Activated gamma-delta T cell treated with Interleukin-2 at 50 U/mL for 16 hours (primary cell): ENCODE results near the gene LCTL.
"Not testable (repeated sequence)": the region's sequence is repeated elsewhere in the genome, so short reads cannot be mapped to it uniquely, and the experiment has no call there.

ENCODE experiments used
- DNase-seq: peaks from one replicate; pipeline ENCODE4 v3.0.0-alpha.2; 2020

The LCTL gene

DNA sequence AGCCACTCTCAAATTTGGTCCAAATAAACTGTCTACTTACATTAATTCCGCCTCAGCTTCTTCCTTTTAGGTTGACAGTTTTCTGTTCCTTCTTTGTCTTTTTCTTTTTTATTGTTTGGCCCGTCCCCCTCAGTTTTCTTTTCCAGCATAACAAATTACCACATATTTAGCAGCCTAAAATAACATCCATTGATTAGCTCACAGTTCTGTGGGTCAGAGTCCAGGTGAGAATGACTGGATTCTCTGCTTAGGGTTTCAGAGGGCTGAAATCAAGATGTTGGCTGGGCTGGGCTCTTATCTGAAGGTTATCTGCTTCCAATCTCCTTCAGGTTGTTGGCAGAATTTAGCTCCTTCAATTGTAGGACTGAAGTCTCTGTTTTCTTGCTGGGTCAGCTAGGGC lies 24.6 kb upstream of the LCTL start:
- no peak for DNase-seq

DNA sequence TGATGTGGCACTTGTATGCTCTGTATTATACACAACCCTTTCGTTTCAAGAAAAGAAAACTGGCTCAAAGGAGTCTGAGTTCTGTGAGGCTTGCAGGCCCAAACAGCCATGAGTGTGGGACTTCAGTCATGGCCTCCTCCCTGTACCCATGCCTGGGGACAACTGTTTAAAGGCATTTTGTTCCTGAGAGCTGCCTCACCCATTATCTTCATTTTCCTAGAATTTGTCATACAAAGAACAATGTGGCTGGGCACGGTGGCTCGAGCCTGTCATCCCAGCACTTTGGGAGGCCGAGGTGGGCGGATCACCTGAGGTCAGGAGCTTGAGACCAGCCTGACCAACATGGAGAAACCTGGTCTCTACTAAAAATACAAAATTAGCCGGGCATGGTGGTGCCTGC lies 23.6 kb upstream of the LCTL start:
- DNase-seq: not testable (repeated sequence)

DNA sequence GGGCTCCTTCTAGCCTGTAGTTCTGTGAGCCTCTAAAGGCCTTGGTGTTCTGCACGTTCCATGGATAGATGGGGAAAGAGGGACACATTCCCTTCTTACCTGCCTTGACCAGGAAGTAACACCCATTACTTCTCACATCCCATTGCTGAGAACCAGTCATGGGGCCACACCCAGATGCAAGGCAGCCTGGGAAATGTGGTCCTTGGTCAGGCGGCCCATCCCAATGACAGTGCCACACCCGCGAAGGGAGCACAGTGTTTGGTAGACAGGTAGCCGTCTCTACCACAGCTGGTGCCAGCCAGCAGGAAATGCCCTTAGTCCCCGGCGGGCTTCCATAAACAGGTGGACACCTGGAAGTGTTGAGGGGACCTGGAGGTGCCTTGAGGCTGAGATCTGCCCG lies 23.2 kb upstream of the LCTL start:
- no peak for DNase-seq

DNA sequence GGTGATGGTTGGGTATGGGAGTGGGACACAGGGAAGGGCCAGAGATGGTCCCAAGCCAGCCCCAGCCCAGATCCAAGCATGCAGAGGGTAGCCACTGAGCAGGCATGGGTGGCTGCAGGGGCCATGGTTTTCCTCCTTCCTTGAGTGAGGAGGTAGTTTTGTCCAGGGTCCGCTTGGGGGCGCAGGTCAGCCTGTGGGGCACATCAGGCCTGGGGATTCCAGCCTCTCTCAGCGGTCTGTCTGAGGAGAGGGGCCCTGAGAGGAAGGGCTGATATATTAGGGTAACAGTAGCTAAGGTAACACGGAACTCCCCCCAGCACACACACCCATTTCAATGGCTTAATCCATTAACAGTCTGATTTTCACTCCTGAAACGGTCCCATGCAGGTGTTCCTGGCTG lies 22.7 kb upstream of the LCTL start:
- no peak for DNase-seq

DNA sequence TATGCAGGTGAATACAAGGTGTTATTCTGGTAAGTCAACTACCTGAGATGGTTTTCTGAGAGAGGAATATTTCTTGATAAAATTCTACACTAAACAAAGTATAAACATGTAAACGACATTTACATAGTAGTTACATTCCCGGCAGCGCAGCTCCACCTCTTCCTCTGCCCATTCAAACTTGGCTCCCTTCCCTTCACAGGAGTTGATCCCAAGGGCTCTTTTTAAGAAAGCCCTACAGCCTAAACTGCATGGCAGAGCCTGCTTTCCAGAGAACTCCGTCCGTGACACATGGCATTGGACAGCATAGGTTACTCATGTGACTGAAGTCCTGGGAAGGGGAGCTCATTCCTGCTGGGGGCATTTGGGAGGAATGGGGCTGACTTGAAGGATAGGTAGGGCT lies 22.0 kb upstream of the LCTL start:
- no peak for DNase-seq

DNA sequence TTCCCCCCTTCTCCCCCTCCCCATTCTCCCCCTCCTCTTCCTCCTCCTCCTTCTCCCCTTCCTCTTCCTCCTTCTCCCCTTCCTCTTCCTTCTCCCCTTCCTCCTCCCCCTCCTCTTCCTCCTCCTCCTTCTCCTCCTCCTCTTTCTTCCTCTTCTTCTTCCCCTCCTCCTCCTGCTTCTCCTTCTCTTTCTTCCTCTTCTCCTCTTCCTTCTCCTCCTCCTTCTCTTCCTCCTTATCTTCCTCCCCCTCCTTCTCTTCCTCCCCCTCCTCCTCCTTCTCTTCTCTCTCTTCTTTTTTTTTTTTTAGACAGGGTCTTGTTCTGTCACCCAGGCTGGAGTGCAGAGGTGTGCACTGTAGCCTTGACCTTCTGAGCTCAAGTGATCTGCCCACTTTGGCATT lies 21.2 kb upstream of the LCTL start:
- DNase-seq: no peak

DNA sequence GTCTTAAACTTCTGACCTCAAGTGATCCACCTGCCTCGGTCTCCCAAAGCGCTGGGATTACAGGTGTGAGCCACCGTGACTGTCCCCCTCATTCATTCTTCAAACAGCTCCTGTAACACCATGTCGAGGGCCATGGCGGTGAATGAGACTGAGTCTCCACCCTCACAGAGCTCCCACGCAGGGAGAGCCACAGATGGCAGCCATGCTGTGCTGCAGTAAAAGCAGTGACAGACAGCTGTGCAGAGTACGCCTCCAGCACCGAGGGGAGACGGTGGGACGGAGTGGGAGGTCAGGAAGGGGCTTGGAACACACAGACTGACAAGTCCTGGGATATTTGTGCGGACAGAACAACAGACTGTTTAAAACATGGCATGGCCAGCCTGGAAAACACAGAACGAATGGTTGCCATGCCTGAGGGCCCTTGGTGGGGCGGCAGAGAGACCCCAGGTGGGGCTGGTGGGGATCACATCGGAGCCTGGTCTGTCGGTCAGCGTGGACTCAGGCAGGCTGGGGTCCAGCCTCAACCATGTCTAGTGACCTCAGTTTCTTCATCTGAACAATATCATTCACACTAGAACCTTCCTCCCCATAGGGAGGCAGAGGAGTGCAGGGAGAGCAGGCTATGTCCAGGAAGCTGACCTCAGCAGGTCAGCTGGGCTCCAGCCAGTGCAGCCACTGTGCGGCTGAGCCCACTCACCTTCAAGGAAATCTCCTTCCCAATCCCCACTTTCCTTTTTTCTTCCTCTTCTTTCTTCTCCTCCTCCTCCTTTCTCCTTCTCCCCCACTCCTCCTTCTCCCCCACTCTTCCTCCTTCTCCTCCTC lies 20.6 kb upstream of the LCTL start:
- no peak for DNase-seq

DNA sequence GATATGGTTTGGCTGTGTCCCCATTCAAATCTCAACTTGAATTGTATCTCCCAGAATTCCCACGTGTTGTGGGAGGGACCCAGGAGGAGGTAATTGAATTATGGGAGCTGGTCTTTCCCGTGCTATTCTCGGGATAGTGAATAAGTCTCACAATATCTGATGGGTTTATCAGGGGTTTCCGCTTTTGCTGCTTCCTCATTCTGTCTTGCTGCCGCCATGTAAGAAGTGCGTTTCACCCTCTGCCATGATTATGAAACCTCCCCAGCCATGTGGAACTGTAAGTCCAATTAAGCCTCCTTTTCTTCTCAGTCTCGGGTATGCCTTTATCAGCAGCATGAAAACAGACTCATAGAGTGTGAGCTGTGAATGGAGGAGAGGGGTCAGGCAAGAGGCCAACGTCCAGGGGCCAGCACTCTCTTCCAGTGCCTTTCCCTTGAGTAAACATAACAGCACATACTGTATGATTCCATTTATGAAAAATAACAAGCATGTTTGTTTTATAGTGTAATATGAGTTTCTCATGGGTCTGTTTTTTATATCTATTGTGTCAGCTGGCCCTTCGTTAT lies 16.3 kb upstream of the LCTL start:
- DNase-seq: no peak

DNA sequence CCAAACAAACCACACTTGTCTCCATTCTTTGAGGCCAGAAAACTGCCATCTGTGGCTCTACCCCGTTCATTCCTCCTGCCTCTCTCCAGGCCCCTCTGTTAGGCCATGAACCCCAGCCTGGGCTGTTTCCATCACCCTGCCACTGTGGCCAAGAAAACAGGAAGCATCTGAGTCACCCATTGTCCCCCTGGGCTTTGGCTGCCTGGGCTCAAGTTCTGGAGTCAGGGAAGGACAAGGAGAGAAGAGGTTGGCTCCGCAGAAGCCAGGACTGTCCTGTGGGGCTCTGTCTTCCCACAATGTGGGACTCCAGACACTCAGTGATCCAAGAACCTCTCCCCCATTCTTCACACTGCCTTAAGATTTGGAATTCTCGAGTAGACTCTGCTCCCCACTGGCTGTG lies 14.8 kb upstream of the LCTL start:
- DNase-seq: no peak

DNA sequence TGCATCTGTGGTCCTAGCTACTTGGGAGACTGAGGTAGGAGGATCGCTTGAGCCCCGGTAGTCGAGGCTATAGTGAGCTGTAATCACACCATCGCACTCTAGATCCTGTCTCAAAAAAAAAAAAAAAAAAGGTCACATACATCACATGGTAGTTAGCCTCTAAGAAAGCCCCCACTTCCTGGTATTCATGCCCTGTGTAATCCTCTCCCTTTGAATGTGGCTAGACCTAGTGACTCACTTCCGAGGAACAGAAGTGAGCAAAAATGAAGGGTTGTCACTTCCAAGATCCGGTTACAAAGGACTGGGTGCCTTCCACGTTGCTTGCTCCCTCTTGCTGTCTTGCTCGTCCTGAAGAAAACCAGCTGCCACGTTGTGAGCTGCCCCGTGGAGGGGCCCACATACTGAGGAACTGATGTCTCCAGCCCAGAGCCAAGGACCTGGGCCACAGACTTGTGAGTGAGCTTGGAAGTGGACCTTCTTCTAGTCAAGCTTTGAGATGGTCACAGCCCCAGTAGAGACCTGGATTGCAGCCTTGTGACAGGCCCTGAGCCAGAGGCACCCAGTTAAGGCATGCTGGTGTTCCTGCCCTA lies 12.6 kb upstream of the LCTL start:
- DNase-seq: no peak

DNA sequence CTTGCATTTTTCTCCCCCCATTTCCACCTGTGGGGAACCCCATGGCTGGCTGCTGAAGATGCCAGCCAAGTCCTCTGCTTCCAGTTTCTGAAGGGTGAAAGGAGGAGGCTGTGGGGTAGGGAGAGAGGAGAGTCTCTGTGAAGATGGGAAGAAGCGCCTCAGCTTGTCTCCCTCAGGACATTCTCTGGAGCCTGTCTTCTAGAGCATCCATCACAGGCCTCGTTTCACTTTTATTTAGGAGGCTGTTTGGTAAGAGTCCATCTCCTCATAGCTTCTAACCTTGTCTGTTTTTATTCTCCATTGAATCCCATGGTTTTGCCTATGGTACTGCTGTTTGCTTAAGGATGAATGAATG lies 8.8 kb upstream of the LCTL start:
- DNase-seq: no peak

DNA sequence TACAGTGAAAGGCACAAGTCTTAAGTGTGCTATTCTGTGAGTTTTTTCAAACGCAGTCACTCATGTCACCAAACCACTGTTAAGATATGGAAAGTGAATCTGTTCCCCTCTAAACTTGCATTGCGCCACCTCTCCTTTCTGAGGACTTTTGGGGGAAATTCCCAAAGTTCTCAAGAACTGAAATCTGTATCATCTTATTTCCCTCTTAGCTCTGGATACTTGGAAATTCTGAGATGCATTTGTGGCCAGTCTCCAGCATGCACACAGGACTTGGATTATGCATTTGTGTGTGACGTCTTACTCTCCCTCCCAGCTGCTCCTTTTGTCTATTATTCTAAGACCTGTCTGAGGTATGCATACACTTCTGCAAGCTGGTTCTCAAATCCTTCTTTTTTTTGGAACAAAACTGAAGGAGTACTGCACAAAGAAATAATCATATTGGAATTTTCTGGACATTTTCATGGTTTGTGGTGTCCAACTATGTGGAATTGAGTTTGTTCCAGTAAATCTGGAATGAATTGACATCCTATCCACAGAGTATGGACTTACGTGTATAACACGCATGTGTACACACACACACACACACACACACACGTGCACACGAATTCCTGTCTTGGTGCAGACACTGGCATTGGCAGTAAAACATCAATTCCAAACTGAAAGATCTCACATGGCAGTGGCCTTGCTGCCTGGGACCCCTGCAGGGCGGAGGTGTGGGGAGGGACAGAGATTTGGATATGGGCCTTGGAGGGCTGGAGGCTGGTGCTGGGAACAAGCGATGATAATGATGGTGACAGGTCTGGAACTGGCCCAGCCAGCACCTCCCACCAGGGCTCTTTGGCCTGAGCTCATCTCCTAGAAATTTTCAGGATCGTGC lies 8.2 kb upstream of the LCTL start:
- DNase-seq: no peak

DNA sequence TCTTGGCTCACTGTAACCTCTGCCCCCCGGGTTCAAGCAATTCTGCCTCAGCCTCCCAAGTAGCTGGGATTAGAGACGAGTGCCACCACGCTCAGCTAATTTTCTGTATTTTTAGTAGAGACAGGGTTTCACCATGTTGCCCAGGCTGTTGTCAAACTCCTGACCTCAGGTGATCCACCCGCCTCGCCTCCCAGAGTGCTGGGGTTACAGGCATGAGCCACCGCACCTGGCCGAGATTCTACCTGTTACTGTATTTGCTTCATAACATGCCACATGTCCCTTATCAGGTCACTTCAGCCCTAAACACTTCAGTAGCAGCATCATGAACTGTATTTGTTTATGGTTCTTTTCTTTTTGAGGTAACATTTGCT lies 7.5 kb upstream of the LCTL start:
- DNase-seq: no peak

DNA sequence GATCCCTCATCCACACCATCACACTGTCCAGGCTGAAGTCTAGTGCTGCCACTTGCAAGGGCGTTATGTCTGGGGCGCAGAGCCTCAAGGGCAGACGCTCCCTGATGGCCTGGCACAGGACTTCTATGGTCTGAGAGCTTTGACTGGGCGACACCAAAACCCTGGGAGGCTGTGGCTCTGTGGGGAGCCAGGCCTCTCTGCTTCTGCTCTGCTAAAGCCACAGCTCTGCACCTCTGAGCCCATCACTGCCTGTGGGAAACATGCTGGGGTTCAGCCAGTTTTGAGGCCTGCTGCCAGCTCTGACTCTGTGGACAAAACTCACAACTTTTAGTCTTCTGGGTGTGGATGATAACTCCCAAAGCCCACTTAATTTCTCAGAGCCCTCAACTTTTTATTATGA lies 6.3 kb upstream of the LCTL start:
- DNase-seq: no peak

DNA sequence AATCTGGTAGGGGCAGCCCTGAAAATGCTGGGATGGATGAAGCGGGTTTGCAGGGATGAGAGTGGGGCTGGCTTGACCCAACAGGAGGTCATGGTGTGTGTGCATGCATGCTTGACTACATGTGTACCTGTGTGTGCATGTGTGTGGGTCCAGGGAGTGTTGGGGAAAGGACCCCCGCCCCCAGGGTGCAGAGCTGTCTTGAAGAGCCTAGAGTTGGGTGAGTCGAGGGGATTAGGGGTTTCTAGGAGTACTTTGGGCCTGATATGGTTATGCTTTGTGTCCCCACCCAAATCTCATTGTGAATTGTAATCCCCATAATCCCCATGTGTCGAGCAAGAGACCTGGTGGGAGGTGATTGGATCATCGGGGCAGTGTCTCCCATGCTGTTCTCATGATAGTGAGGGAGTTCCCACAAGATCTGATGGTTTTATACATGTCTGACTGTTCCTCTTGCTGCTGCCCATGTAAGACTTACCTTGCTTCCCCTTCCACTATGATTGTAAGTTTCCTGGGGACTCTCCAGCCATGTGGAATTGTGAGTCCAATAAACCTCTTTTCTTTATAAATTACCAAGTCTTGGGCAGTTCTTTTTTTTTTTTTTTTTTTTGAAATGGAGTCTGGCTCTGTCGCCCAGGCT lies 5.2 kb upstream of the LCTL start:
- no peak for DNase-seq

DNA sequence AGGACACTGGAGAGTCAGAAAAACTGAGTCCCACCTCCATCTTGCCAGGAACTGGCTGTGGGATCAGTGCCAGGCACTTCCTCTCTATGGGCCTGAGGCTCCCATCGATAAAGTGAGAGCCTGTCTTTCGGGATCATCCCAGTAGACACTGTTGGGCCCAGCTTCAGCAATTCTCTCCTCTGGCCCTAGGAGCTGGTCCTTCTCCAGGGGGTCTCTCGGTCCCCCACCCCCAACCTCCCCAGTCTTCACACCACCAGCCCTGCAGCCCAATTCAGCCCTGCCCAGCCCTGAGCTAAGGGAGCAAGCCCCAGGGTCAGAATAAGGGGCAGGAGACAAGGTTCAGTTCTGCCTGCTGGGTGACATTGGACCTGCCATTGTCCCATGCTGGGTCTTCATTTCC lies 4.5 kb upstream of the LCTL start:
- DNase-seq: no peak

DNA sequence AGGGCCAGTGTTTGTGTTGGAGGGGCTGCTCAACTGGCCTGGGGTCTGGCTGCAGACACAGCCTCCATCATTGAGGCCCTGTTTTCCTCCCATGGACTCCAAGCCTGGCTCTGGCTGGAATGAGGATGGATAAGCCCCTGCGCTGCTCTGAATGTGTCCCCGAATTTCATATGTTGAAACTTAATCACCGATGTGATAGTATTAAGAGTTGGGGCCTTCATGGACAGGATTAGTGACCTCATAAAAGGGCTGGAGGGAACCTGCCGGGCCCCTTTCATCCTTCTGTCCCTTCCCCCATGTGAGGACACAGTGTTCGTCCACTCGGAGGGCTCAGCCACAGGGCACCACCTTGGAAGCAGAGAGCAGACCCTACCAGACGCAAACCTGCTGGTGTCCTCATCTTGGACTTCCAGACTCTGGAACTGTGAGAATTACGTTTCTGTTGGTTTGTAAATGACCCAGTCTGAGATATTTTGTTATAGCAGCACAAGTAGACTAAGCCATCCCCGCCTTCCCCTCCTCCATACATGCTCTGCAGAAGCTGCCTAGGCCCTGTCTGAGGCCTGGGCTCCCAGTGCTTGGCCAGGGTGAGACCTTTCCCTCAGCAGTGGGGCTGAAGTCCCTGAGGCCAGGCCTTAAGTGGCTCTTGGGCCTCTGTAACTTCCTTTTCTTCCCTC lies 3.8 kb upstream of the LCTL start:
- DNase-seq: no peak

DNA sequence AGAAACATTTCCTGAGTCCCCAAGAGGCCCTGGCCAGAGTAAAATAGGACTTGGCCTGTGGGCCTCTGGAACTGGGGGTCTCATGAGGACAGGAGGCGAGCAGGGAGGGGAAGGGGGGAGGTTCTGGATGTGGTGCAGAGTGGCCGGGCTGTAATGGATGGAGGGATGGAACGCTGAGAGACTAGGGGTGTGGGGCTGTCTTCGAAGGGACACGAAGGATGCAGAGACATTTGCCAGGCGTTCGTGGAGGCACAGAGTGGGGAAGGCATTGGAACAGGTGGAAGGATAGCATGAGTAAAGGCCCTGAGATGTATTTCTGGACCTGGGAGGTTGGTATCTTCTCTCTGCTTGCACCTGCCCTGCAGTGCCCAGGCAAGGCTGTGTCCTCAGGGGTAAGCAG lies 2.1 kb upstream of the LCTL start:
- DNase-seq: no peak

DNA sequence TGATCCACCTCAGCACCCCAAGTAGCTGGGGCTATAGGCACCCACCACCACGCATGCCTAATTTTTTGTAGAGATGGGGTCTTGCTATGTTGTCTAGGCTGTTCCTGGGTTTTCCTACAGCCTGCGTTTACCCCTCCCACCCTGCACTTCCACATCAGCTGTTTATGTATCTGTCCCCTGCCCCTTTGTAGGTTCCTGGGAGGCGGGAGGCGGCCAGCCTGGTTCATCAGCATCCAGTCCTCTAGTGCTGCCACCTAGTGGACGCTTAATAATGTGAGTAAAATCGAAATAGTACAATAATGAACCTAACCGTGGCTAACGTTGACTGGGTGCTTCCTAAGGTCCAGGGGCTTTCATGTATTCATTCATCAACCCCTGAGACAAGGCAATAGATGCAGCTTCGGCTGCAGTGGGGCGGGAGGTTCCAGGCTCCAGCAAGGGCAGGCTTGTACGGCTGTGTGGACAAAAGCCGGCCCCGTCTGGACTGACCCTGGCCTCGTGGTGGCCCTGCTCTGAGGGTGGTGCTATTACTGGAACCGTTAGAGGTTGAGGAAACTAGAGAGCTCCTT lies 1.2 kb upstream of the LCTL start:
- DNase-seq: peak; percentile 31

DNA sequence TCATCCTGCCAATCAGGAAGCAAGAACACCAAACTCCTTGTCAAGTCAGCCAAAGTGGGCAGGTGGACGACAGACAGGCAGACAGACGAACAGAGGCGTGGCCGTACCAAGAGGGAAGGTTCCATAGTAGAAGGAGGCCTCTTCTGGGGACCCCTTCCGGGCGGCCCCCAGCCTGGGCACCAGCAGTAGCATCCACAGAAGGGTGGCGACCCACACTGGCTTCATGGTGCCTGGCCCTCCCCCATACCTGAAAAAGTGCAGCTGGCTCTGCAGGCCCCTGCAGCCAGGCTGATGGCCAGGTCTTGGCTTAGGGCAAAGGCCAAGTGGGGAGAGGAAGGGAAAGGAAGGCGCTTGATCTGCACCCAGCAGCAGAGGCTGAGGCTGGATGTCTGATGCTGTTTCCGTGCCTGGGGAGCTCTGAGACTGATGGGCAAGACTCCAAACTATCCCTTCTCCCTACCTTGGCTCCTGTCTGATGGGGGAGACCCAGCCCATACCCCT lies 607 bp downstream of the LCTL start:
- no peak for DNase-seq

DNA sequence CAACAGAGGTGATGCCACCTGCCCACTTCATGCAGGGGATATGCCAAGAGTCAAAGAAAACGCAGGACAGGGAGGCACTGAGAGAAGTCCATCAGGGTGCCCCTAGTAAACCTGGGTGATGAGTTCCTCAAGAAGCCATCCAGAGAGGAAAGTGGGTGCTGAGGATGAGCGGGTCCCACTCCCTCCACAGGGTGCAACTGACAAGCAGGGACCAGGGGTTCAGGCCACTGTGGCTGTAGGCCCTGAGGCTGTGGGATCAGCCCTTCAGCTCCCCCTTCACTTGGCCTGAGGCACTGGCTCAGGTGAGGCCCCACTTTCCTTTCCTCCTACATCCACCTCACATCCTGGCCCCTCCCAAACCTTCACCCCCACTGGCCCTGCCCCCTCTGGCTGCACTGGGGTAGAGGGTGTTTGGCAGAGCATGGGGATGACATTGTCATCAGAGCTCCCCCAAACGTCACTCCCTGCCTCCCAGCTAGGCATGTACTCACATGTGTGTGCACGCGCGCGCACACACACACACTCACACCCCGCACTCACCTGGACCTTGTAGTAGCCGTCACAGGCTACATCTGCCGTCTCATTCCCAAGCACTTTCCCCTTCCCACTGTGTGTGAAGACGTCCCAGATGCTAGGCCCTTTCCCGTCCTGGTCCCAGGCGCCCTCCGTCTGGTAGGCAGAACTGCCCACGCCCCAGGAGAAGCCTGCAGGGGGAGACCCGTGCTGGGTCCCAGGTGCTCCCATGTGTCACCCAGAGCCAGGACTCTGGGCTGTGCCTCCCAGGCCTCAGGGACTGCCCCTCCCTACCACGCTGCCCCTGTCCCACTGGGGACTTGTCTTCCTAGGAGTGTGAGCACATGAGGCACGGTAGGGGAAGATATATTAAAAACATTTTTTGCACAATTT lies 1.4 kb downstream of the LCTL start:
- DNase-seq: no peak
